WTC11 (cell line): ENCODE data around the gene ZDHHC8. TPM values are rescaled to one million over a fixed set of nuclear protein-coding genes. Genes with fewer than 3 reads are reported as not detected.
A peak's percentile ranks its signal among the peaks of the same experiment; 100 is the strongest.

Source experiments
- ATAC-seq: fragments of 200-7000 bp; cut with Tn5 transposase; 2 replicates; pipeline ENCODE4 v1.10.0; 2021; ENCODE audit warnings: mild to moderate bottlenecking, moderate library complexity
- CTCF ChIA-PET: fragments of 300-600 bp; sonication (Branson Sonifier 250); formaldehyde crosslinking; loops from one replicate; lab custom pipeline; 2021; ENCODE audit warnings: antibody characterized with exemption; lab: Charles Lee
- POLR2A ChIA-PET: fragments of 350-600 bp; sonication (Branson Sonifier 250); formaldehyde crosslinking; loops from one replicate; lab custom pipeline; 2021; ENCODE audit warnings: antibody characterized with exemption; lab: Charles Lee
- DNase-seq: peaks from one replicate; pipeline ENCODE4 v3.0.0; 2021; ENCODE audit warnings: low spot score
- H3K27ac Mint-ChIP-seq: 2 replicates; pipeline ENCODE4 v1.8.0; 2021; ENCODE audit warnings: mixed read lengths
- H3K27me3 Mint-ChIP-seq: 2 replicates; pipeline ENCODE4 v1.8.0; 2021; ENCODE audit warnings: low read depth, mild to moderate bottlenecking, moderate library complexity, mixed read lengths
- H3K36me3 Mint-ChIP-seq: 2 replicates; pipeline ENCODE4 v1.8.0; 2021; ENCODE audit warnings: mixed read lengths
- H3K4me1 Mint-ChIP-seq: 2 replicates; pipeline ENCODE4 v1.8.0; 2022; ENCODE audit warnings: mixed read lengths
- H3K4me3 Mint-ChIP-seq: 2 replicates; pipeline ENCODE4 v1.8.0; 2021; ENCODE audit warnings: mild to moderate bottlenecking, moderate library complexity, mixed read lengths
- H3K9me3 Mint-ChIP-seq: 2 replicates; pipeline ENCODE4 v1.8.0; 2021; ENCODE audit warnings: mixed read lengths
- ELF4 ChIP-seq: sonication (generic); formaldehyde crosslinking; IDR thresholded peaks from 2 replicates; pipeline ENCODE4 v1.8.1; 2022; ENCODE audit warnings: low read depth, mild to moderate bottlenecking, moderate library complexity, missing genetic modification reagents
- EMX1 ChIP-seq: fragments of 250-450 bp; sonication (Bioruptor Pico); IDR thresholded peaks from 2 replicates; pipeline ENCODE4 v1.8.0; 2021; ENCODE audit warnings: mild to moderate bottlenecking
- FOXK1 ChIP-seq: sonication (generic); formaldehyde crosslinking; IDR thresholded peaks from 2 replicates; pipeline ENCODE4 v1.8.0; 2022; ENCODE audit warnings: mild to moderate bottlenecking, moderate library complexity, missing genetic modification reagents
- FOXP1 ChIP-seq: sonication (generic); formaldehyde crosslinking; IDR thresholded peaks from 2 replicates; pipeline ENCODE4 v1.8.0; 2022; ENCODE audit warnings: missing genetic modification reagents, mild to moderate bottlenecking, moderate library complexity, borderline replicate concordance
- FOXP4 ChIP-seq: sonication (generic); formaldehyde crosslinking; IDR thresholded peaks from 2 replicates; pipeline ENCODE4 v1.8.0; 2022; ENCODE audit warnings: mild to moderate bottlenecking, missing genetic modification reagents
- GRHL2 ChIP-seq: fragments of 250-450 bp; sonication (Bioruptor Pico); IDR thresholded peaks from 2 replicates; pipeline ENCODE4 v1.8.0; 2022; ENCODE audit warnings: mild to moderate bottlenecking, moderate library complexity; ENCODE audit not compliant: insufficient replicate concordance, severe bottlenecking
- GTF2I ChIP-seq: fragments of 250-450 bp; sonication (Bioruptor Pico); conservative IDR thresholded peaks from 2 replicates; pipeline ENCODE4 v1.4.0; 2021; ENCODE audit warnings: mild to moderate bottlenecking
- HMGXB4 ChIP-seq: sonication (generic); formaldehyde crosslinking; IDR thresholded peaks from 2 replicates; pipeline ENCODE4 v1.8.1; 2023; ENCODE audit warnings: mild to moderate bottlenecking, moderate library complexity, missing genetic modification reagents
- IRF1 ChIP-seq: sonication (generic); formaldehyde crosslinking; IDR thresholded peaks from 2 replicates; pipeline ENCODE4 v1.8.0; 2023; ENCODE audit warnings: missing genetic modification reagents
- IRF2 ChIP-seq: sonication (generic); formaldehyde crosslinking; IDR thresholded peaks from 2 replicates; pipeline ENCODE4 v1.8.0; 2022; ENCODE audit warnings: low read depth, missing genetic modification reagents, borderline replicate concordance
- TEAD1 ChIP-seq: sonication (generic); formaldehyde crosslinking; IDR thresholded peaks from 2 replicates; pipeline ENCODE4 v1.8.0; 2022; ENCODE audit warnings: mild to moderate bottlenecking, missing genetic modification reagents
- USF1 ChIP-seq: sonication (generic); formaldehyde crosslinking; IDR thresholded peaks from 2 replicates; pipeline ENCODE4 v1.8.0; 2022; ENCODE audit warnings: mild to moderate bottlenecking, missing genetic modification reagents
- ZNF121 ChIP-seq: sonication (generic); formaldehyde crosslinking; IDR thresholded peaks from 2 replicates; pipeline ENCODE4 v1.8.0; 2023; ENCODE audit warnings: missing genetic modification reagents
- ZNF232 ChIP-seq: sonication (generic); formaldehyde crosslinking; IDR thresholded peaks from 2 replicates; pipeline ENCODE4 v1.8.0; 2022; ENCODE audit warnings: mild to moderate bottlenecking, missing genetic modification reagents
- ZNF263 ChIP-seq: sonication (generic); formaldehyde crosslinking; IDR thresholded peaks from 2 replicates; pipeline ENCODE4 v1.8.1; 2022; ENCODE audit warnings: low read depth, mild to moderate bottlenecking, moderate library complexity, missing genetic modification reagents
- ZNF416 ChIP-seq: fragments of 250-450 bp; sonication (Bioruptor Pico); IDR thresholded peaks from 2 replicates; pipeline ENCODE4 v1.9.0; 2021; ENCODE audit warnings: mild to moderate bottlenecking, inconsistent platforms
- ZNF671 ChIP-seq: fragments of 250-450 bp; sonication (Bioruptor Pico); IDR thresholded peaks from 2 replicates; pipeline ENCODE4 v1.8.0; 2021; ENCODE audit warnings: mild to moderate bottlenecking
- total RNA-seq: library from RNA; stranded (reverse); gene quantifications from 3 replicates; pipeline ENCODE4 v1.2.3, GENCODE V29; 2021
- TF ChIP-seq, protein P1 (sequence below): sonication (generic); formaldehyde crosslinking; IDR thresholded peaks from 2 replicates; pipeline ENCODE4 v1.8.0; 2022; ENCODE audit warnings: missing genetic modification reagents
- TF ChIP-seq, protein P2 (sequence below): fragments of 250-450 bp; sonication (Bioruptor Pico); IDR thresholded peaks from 2 replicates; pipeline ENCODE4 v1.9.0; 2021; ENCODE audit warnings: mild to moderate bottlenecking

ZDHHC8 gene
- total RNA-seq, 1 experiment from 2014 or later = 79.7 TPM

- Mint-ChIP-seq H3K36me3 (peaks cover 93% of the 10 kb centered on the region), H3K4me3 (no peak overlapping the region), H3K27ac (no peak overlapping the region), H3K4me1 (no peaks in the 10 kb centered on the region; the same call in 1 of the 2 replicates), H3K9me3 (no peaks in the 10 kb centered on the region), H3K27me3 (no peaks in the 10 kb centered on the region)
- ChIA-PET POLR2A (no interaction called here), CTCF (interaction anchor here (0.9 to 1.8 kb wide), 4 partner anchors 9 to 26 kb away, joined by 3 to 5 read pairs (median 4); partner anchors contain the start of gene RANBP1)
- DNase-seq = no peak
- ATAC-seq = peak; percentile 48; the same call in 1 of the 2 replicates
- TF ChIP-seq GRHL2 (CRISPR knock-in tag) (no peak), FOXP1 (CRISPR knock-in tag) (0 out of 2 replicates have a peak, but pooled peaks have one; percentile 32), ZNF263 (CRISPR knock-in tag) (no peak), FOXP4 (CRISPR knock-in tag) (no peak)
These were observed 37.3 kb upstream of the ZDHHC8 start for GRCh38 chr22:20094197-20094807.

- TF ChIP-seq HMGXB4 (CRISPR knock-in tag) (no peak), TEAD1 (CRISPR knock-in tag) (no peak), FOXK1 (CRISPR knock-in tag) (no peak), USF1 (no peak)
- TF ChIP-seq, protein P1, sequence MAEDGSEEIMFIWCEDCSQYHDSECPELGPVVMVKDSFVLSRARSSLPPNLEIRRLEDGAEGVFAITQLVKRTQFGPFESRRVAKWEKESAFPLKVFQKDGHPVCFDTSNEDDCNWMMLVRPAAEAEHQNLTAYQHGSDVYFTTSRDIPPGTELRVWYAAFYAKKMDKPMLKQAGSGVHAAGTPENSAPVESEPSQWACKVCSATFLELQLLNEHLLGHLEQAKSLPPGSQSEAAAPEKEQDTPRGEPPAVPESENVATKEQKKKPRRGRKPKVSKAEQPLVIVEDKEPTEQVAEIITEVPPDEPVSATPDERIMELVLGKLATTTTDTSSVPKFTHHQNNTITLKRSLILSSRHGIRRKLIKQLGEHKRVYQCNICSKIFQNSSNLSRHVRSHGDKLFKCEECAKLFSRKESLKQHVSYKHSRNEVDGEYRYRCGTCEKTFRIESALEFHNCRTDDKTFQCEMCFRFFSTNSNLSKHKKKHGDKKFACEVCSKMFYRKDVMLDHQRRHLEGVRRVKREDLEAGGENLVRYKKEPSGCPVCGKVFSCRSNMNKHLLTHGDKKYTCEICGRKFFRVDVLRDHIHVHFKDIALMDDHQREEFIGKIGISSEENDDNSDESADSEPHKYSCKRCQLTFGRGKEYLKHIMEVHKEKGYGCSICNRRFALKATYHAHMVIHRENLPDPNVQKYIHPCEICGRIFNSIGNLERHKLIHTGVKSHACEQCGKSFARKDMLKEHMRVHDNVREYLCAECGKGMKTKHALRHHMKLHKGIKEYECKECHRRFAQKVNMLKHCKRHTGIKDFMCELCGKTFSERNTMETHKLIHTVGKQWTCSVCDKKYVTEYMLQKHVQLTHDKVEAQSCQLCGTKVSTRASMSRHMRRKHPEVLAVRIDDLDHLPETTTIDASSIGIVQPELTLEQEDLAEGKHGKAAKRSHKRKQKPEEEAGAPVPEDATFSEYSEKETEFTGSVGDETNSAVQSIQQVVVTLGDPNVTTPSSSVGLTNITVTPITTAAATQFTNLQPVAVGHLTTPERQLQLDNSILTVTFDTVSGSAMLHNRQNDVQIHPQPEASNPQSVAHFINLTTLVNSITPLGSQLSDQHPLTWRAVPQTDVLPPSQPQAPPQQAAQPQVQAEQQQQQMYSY (CRISPR knock-in tag) = no peak
- TF ChIP-seq, all 79 proteins: peak for 0
- no peak overlapping the region for H3K4me3 Mint-ChIP-seq
- ChIA-PET CTCF (no interaction called here), POLR2A (no interaction called here)
- no peak overlapping the region for H3K27ac Mint-ChIP-seq
- H3K4me1 Mint-ChIP-seq = peaks cover 12% of the 10 kb centered on the region
- H3K36me3 Mint-ChIP-seq = peaks cover 93% of the 10 kb centered on the region
- H3K9me3 Mint-ChIP-seq = no peaks in the 10 kb centered on the region
- DNase-seq (no peak), ATAC-seq (no peak)
- no peaks in the 10 kb centered on the region for H3K27me3 Mint-ChIP-seq
These were observed 36.1 kb upstream of the ZDHHC8 start for GRCh38 chr22:20095521-20095920.

DNA sequence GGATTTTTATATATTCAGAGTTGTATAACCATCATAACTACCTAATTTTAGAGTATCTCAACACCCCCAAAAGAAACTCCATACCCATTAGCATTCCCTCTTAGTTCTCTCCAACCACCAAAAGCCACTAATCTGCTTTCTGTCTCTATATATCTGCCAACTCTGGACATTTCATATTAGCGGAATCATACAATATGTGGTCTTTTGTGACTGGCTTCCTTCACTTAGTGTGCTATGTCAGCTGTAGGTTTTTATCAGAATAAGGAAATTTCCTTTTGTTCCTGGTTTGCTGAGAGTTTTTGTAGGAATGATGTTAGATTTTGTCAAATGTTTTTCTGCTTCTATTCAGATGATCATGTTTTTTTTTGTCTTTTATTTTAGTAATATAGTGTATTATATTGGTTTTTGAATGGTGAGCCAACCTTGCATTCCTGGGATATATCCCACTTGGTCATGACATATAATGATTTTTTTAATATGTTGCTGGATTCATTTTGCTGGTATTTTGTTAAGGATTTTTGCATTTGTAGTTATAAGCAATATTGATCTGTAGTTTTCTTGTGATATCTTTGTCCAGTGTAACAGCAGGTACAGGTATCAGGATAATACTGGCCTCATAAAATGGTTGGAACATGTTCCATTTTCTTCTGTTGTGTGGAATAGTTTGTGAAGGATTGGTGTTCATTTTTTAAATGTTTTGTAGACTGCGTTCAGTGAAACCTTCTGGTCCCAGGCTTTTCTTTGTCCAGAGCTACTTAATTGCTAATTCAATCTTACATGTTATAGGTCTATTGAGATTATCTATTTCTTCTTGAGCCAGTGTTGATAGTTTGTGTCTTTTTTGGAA lies 34.8 kb upstream of the ZDHHC8 start:
- H3K4me1 Mint-ChIP-seq = peaks cover 20% of the 10 kb centered on the region
- H3K4me3 Mint-ChIP-seq = no peak overlapping the region
- peaks cover 87% of the 10 kb centered on the region for H3K36me3 Mint-ChIP-seq
- ChIA-PET CTCF (interaction anchor here (1.2 kb wide), 1 partner anchor 19 kb away, joined by 3 read pairs; the partner anchor contains the start of gene RANBP1), POLR2A (no interaction called here)
- no peaks in the 10 kb centered on the region for H3K9me3 Mint-ChIP-seq
- DNase-seq = no peak
- no peak for ATAC-seq
- no peaks in the 10 kb centered on the region for H3K27me3 Mint-ChIP-seq
- no peak overlapping the region for H3K27ac Mint-ChIP-seq
- TF ChIP-seq ELF4 (CRISPR knock-in tag) (no peak), IRF1 (no peak), ZNF232 (no peak), ZNF671 (CRISPR knock-in tag) (no peak), ZNF416 (CRISPR knock-in tag) (no peak), EMX1 (CRISPR knock-in tag) (no peak), IRF2 (no peak), ZNF121 (CRISPR knock-in tag) (no peak), FOXK1 (CRISPR knock-in tag) (no peak), GTF2I (CRISPR knock-in tag) (no peak)
- TF ChIP-seq, protein P2, sequence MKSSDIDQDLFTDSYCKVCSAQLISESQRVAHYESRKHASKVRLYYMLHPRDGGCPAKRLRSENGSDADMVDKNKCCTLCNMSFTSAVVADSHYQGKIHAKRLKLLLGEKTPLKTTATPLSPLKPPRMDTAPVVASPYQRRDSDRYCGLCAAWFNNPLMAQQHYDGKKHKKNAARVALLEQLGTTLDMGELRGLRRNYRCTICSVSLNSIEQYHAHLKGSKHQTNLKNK (CRISPR knock-in tag) = no peak
